A549 (cell line): ENCODE results near the gene NUDT16L1. TPM values are rescaled to one million over a fixed set of nuclear protein-coding genes. Genes with fewer than 3 reads are reported as not detected.

ENCODE experiments used
- ATAC-seq, 2 experiments: fragments of 200-7000 bp in 1 of 2; fragments of >200 bp in 1 of 2; cut with Nextera tagmentation in 1 of 2; cut with Tn5 transposase in 1 of 2; 3 replicates each; pipeline versions ENCODE4 v1.8.0 to v1.9.1; 2018 to 2020; ENCODE audit warnings: mild to moderate bottlenecking in 1 of 2, moderate library complexity in 1 of 2
- CTCF ChIA-PET: fragments of 300-600 bp; sonication (Branson Sonifier 250); formaldehyde crosslinking; extraction: SDS; loops from one replicate; lab custom pipeline; 2021; ENCODE audit warnings: antibody characterized with exemption, inconsistent platforms; lab: Yijun Ruan, JAX
- POLR2A ChIA-PET: fragments of 350-600 bp; formaldehyde crosslinking; extraction: SDS; loops from one replicate; lab custom pipeline; 2021; ENCODE audit warnings: antibody characterized with exemption, inconsistent platforms; lab: Yijun Ruan, JAX
- DNase-seq, 2 experiments: peaks; one replicate each; pipeline versions ENCODE4 v3.0.0 to v3.0.0-alpha.2; 2011 to 2016; ENCODE audit warnings: low read depth in 1 of 2, low spot score in 1 of 2
- FAIRE-seq: peaks from 2 replicates; lab custom pipeline; 2011; peaks lifted over from hg19 to GRCh38; lab: Jason Lieb, UNC
- H3K27ac ChIP-seq, 2 experiments: fragments of >200 bp; sonication (Bioruptor Twin); formaldehyde crosslinking; 3 replicates each; pipeline ENCODE4 v1.5.1; 2016 to 2017
- H3K4me1 ChIP-seq: fragments of >200 bp; sonication (Bioruptor Twin); formaldehyde crosslinking; 3 replicates; pipeline ENCODE4 v1.6.1; 2016
- H3K4me2 ChIP-seq: fragments of >200 bp; sonication (Bioruptor Twin); formaldehyde crosslinking; 3 replicates; pipeline ENCODE4 v1.6.1; 2016
- H3K4me3 ChIP-seq: fragments of >200 bp; sonication (Bioruptor Twin); formaldehyde crosslinking; 3 replicates; pipeline ENCODE4 v1.5.1; 2016
- H3K9me3 ChIP-seq: fragments of >200 bp; sonication (Bioruptor Twin); formaldehyde crosslinking; 3 replicates; pipeline ENCODE4 v1.6.1; 2016
- BCL3 ChIP-seq: fragments of >200 bp; sonication (Bioruptor Twin); formaldehyde crosslinking; IDR thresholded peaks from 3 replicates; pipeline ENCODE4 v1.6.1; 2016
- CBX8 ChIP-seq: fragments of 200-600 bp; sonication (generic); IDR thresholded peaks from 2 replicates; pipeline ENCODE4 v1.6.1; 2016
- ESRRA ChIP-seq: fragments of 150-350 bp; IDR thresholded peaks from 2 replicates; pipeline ENCODE4 v1.6.1; 2014; ENCODE audit warnings: mild to moderate bottlenecking, low read length, borderline replicate concordance
- HDAC2 ChIP-seq: fragments of 200-600 bp; sonication (generic); IDR thresholded peaks from 2 replicates; pipeline ENCODE4 v1.6.1; 2016
- HES2 ChIP-seq: fragments of >200 bp; sonication (Bioruptor Twin); formaldehyde crosslinking; IDR thresholded peaks from 2 replicates; pipeline ENCODE4 v1.6.1; 2016
- HEYL ChIP-seq: fragments of 250-450 bp; sonication (Bioruptor Pico); IDR thresholded peaks from 2 replicates; pipeline ENCODE4 v1.8.0; 2021; ENCODE audit warnings: mild to moderate bottlenecking, moderate library complexity
- HMGXB4 ChIP-seq: fragments of 250-450 bp; sonication (Bioruptor Pico); IDR thresholded peaks from 2 replicates; pipeline ENCODE4 v1.5.0; 2021; ENCODE audit warnings: mild to moderate bottlenecking, moderate library complexity, borderline replicate concordance
- MAZ ChIP-seq: fragments of 150-350 bp; IDR thresholded peaks from 2 replicates; pipeline ENCODE4 v1.6.1; 2014; ENCODE audit warnings: antibody characterized with exemption, low read depth, low read length, borderline replicate concordance
- NFE2L2 ChIP-seq: fragments of 150-350 bp; conservative IDR thresholded peaks from 2 replicates; pipeline ENCODE4 v1.6.1; 2014; ENCODE audit warnings: low read length
- NPAS2 ChIP-seq: fragments of 250-450 bp; sonication (Bioruptor Pico); IDR thresholded peaks from 2 replicates; pipeline ENCODE4 v1.8.0; 2022; ENCODE audit warnings: mild to moderate bottlenecking, moderate library complexity, borderline replicate concordance
- POLR2AphosphoS2 ChIP-seq: conservative IDR thresholded peaks from 2 replicates; pipeline ENCODE4 v1.6.1; 2012; ENCODE audit warnings: low read length, improper control_type of control experiment, inconsistent platforms
- RAD21 ChIP-seq, 2 experiments: fragments of >200 bp in 1 of 2; sonication (Bioruptor Twin) in 1 of 2; formaldehyde crosslinking in 1 of 2; IDR thresholded peaks in 1 of 2; conservative IDR thresholded peaks in 1 of 2; 2 replicates in 1 of 2; 3 replicates in 1 of 2; pipeline ENCODE4 v1.6.1; 2012 to 2018; ENCODE audit warnings: inconsistent platforms in 1 of 2
- RARB ChIP-seq: fragments of 250-450 bp; sonication (Bioruptor Pico); IDR thresholded peaks from 2 replicates; pipeline ENCODE4 v1.8.0; 2021; ENCODE audit warnings: mild to moderate bottlenecking, moderate library complexity
- RCOR1 ChIP-seq: fragments of 150-350 bp; IDR thresholded peaks from 2 replicates; pipeline ENCODE4 v1.6.1; 2014; ENCODE audit warnings: antibody characterized with exemption, low read length, low read depth
- RNF2 ChIP-seq: fragments of 200-600 bp; sonication (generic); IDR thresholded peaks from 2 replicates; pipeline ENCODE4 v1.6.1; 2016; ENCODE audit warnings: low read depth, mild to moderate bottlenecking, antibody characterized with exemption, moderate library complexity, borderline replicate concordance
- SMC3 ChIP-seq: fragments of >200 bp; sonication (Bioruptor Twin); formaldehyde crosslinking; IDR thresholded peaks from 3 replicates; pipeline ENCODE4 v1.6.1; 2018; ENCODE audit warnings: inconsistent platforms
- TP53 ChIP-seq: fragments of 250-450 bp; sonication (Bioruptor Pico); IDR thresholded peaks from 2 replicates; pipeline ENCODE4 v1.5.0; 2021; ENCODE audit warnings: mild to moderate bottlenecking, moderate library complexity
- ZC3H11A ChIP-seq: fragments of 450-650 bp; IDR thresholded peaks from 2 replicates; pipeline ENCODE4 v1.6.1; 2014; ENCODE audit warnings: antibody characterized with exemption, mild to moderate bottlenecking
- ZFP36 ChIP-seq: fragments of 450-650 bp; IDR thresholded peaks from 2 replicates; pipeline ENCODE4 v1.6.1; 2014; ENCODE audit warnings: borderline replicate concordance; ENCODE audit not compliant: partially characterized antibody
- WGBS: methylation state at CpG from one replicate; pipeline ENCODE4 v1.1.6; 2017; ENCODE audit errors: missing lambda C conversion rate; 5-methylcytosine and 5-hydroxymethylcytosine counted together
- polyA plus RNA-seq, 4 experiments: library from polyadenylated mRNA; depleted of rRNA in 3 of 4; stranded (reverse); fragments of >200 nt; fragmentation: RNase III in 1 of 4; extraction: RNeasy Plus Mini Kit Qiagen cat#74134 plus additional on column Dnase treatment in 1 of 4; gene quantifications; 2 replicates in 3 of 4; 3 replicates in 1 of 4; pipeline ENCODE4 v1.2.3, GENCODE V29; 2011 to 2017

NUDT16L1 gene
- polyA plus RNA-seq, 2 of the 4 experiments (the other 2 are of a cell fraction): 15.5 to 22.9 TPM

GRCh38 chr16:4656221-4656620 lies 37.1 kb upstream of the NUDT16L1 start:
- CTCF ChIA-PET: interaction anchor here (1.1 to 1.8 kb wide), 2 partner anchors 25 to 27 kb away, joined by 3 to 4 read pairs; no protein-coding TSS in a partner anchor
- POLR2A ChIA-PET: no interaction called here
- H3K9me3 ChIP-seq: no peaks in the 10 kb centered on the region
- no peak for FAIRE-seq
- DNase-seq: no peak
- H3K4me2 ChIP-seq: no peak overlapping the region
- 93% methylated on average over 12 of the region's 12 CpGs for WGBS
- no peak overlapping the region for H3K27ac ChIP-seq
- TF ChIP-seq HDAC2 (no peak), HEYL (CRISPR knock-in tag) (no peak), ESRRA (no peak), RNF2 (no peak), ZC3H11A (no peak), MAZ (no peak), TP53 (no peak), HES2 (no peak), HMGXB4 (CRISPR knock-in tag) (no peak), NFE2L2 (no peak), BCL3 (no peak), POLR2AphosphoS2 (no peak), CBX8 (no peak), ZFP36 (no peak), RAD21 (conservative IDR thresholded peaks at IDR 0.05 in 1 of 2, IDR thresholded peaks at IDR 0.05 in 1 of 2) (no peak), NPAS2 (CRISPR knock-in tag) (no peak), SMC3 (no peak), RCOR1 (no peak), RARB (CRISPR knock-in tag) (no peak)
- H3K4me3 ChIP-seq: no peak overlapping the region
- ATAC-seq: no peak
- H3K4me1 ChIP-seq: peaks cover 32% of the 10 kb centered on the region

- H3K4me2 ChIP-seq: no peak overlapping the region
- H3K9me3 ChIP-seq: no peaks in the 10 kb centered on the region
- H3K4me1 ChIP-seq: peaks cover 32% of the 10 kb centered on the region
- H3K4me3 ChIP-seq: no peak overlapping the region
- no peak for DNase-seq
- ChIA-PET CTCF (interaction anchor here (0.6 to 1.8 kb wide), 3 partner anchors 24 to 387 kb away, joined by 3 to 4 read pairs (median 3); no protein-coding TSS in a partner anchor), POLR2A (no interaction called here)
- ATAC-seq: no peak
- FAIRE-seq: no peak
- H3K27ac ChIP-seq: no peak overlapping the region
- WGBS: 95% methylated on average over 25 of the region's 25 CpGs
- no peak for TF ChIP-seq NFE2L2
- no peak for TF ChIP-seq RARB (CRISPR knock-in tag)
- peak; percentile 95 for TF ChIP-seq ZC3H11A
- TF ChIP-seq, all 56 proteins: peak for 1
Measured at GRCh38 chr16:4656695-4657686, 36.4 kb upstream of the NUDT16L1 start.
